22Rv1 (cell line): ENCODE data around the gene F3.

Source experiments
- ZFX ChIP-seq: fragments of 450-650 bp; IDR thresholded peaks from 2 replicates; pipeline ENCODE4 v1.6.1; 2017; ENCODE audit warnings: antibody characterized with exemption, borderline replicate concordance
- TF ChIP-seq, protein P1 (sequence below): fragments of 450-650 bp; IDR thresholded peaks from 2 replicates; pipeline ENCODE4 v1.5.1; 2017; ENCODE audit warnings: mild to moderate bottlenecking

DNA sequence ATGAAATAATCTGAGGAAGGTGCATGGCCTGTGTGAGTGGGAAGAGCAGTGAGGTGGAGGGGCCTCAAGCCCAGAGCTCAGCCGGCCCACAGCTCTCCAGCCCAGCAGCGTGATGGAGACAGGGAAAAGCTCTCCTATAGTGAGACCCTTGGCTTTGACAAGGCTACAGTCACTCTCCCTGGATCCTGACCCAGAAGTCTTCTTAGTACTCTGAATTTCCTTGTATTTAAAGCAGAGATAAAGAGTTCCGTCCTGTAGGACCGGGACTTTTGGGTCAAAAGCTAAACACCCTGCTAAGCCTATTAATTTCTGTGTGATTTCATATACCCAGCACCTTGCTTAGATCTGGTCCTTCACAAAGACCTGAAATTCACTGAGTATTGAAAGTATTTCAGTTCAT lies 48.2 kb upstream of the F3 start:
- TF ChIP-seq, protein P1, sequence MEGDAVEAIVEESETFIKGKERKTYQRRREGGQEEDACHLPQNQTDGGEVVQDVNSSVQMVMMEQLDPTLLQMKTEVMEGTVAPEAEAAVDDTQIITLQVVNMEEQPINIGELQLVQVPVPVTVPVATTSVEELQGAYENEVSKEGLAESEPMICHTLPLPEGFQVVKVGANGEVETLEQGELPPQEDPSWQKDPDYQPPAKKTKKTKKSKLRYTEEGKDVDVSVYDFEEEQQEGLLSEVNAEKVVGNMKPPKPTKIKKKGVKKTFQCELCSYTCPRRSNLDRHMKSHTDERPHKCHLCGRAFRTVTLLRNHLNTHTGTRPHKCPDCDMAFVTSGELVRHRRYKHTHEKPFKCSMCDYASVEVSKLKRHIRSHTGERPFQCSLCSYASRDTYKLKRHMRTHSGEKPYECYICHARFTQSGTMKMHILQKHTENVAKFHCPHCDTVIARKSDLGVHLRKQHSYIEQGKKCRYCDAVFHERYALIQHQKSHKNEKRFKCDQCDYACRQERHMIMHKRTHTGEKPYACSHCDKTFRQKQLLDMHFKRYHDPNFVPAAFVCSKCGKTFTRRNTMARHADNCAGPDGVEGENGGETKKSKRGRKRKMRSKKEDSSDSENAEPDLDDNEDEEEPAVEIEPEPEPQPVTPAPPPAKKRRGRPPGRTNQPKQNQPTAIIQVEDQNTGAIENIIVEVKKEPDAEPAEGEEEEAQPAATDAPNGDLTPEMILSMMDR, result no peak
- no peak for TF ChIP-seq ZFX
